HG02852 (cell line): ENCODE data around the gene DOCK9.
"Not testable (repeated sequence)": the region's sequence is repeated elsewhere in the genome, so short reads cannot be mapped to it uniquely, and the experiment has no call there.

ENCODE experiments used
- ATAC-seq: cut with Tn5 transposase; IDR thresholded peaks from one replicate; pipeline ENCODE4 v1.9.1; 2021; ENCODE audit warnings: mild to moderate bottlenecking, moderate library complexity; ENCODE audit not compliant: unreplicated experiment

The DOCK9 gene

DNA sequence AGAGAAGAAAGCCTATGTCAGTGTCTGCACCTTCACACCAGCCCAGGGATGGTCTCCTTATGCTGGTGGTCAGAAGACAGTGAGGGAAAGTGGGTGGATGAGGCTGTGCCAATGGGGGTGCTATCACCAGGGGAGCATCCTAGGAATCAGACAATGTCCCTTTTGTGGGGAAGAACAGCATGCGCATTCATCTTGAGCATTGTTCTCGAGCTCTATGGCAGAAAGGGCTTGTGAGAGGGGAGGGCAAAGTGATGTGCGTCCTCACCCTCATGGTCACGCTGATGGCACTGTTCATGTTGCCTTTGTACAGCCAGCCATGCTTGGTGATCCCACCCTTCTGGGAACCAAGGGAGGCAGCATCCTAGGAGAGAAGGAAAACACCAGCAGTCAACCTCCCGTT, 56.1 kb downstream of the DOCK9 start:
- no peak for ATAC-seq

DNA sequence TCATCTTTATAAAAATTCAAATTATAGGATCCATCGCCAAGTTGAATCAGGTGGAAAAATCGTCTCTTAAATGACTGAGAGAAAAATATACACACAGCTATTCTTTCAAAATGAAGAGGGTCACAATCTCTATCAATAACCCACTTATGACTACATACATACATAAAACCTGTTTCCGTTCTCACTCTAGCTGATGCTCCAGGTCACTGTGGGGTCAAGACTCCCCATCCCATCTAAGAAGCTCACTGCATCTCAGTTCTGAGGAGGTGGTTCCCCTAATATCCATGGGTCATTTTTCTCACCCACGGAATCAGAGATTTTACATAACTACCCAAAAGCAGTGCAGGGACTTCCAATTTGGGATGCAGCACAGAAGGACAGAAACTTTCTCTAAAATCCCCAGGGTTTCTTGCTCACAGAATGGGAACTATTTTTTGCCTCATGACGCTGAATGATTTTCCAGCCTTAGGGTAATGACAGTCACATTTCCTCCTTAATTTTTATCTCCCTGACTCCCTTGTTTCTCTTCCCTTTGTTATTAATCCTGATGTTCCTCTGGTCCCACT, 56.8 kb downstream of the DOCK9 start:
- ATAC-seq, result no peak

DNA sequence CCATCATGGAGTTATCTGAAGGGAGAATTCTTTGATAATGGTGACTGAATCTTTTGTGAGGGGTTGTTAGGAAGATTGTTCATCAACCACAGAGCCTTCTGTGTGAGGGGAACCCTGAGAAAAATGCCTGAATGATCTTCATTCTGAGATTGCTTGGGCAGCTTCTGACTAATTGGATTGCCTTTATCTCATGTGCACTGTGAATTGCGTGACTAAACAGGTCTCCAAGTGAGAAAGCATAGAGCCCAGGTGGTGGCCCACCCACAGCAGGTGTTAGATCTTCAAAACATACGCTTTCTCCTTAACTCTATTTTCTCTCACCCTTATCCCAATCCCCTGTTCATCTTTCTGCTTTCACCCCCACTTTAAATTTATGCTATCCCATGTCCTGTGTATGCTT, 58.3 kb downstream of the DOCK9 start:
- ATAC-seq, result no peak

DNA sequence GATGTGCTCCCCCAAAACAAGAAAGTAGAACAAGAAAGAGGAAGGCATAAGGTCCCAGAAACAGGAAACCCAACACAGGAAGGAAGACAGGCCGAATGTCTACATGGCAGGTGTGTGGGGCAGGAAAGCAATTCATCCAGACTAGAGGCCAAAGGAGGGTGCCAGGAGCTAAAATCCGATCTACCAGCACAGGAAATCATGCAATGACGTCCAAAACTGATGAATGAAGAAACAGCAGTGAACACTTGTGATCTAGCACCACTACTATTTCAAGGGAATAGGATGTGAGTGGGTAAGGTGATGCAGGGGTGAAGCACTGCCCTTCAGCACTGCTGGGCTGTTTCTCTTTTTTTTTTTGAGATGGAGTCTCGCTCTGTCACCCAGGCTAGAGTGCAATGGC, 59.1 kb downstream of the DOCK9 start:
- no peak for ATAC-seq

DNA sequence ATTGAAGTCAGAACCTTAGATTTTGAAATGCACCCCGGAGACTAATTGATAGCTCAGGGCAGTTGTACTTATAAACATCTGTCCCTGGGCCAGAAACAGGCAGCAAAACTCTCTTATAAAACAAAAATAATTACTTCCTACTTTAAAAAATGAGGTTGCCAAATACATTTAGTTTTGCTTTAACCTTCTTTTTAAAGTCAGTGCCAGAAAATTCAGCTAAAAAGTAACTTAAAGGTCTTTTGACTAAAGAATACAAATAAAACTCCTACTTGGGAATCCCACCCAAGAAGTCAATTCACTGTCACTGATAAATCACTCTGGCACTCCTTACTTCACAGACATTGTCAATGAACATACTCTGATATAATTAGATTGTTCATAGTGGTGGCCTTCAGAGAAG, 60.7 kb downstream of the DOCK9 start:
- ATAC-seq, result no peak

DNA sequence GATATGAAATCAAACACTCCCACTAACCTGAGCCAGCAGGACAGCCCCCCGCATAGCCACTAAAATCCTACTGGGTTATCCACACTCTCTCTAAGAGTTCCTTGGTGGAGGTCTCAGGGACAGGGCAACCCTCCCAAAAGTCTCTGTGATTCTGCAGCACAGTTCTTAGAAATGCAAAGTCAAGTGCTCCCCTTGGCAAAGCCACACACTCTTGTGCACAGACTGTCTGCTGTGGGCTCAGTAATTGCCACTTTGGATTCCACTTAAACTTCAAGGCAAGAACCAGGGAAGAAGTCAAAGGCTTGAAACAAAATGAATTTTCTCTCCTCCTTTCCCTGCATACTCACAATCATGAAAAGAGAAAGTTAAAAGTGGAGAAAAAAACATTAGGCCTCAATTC, 61.5 kb downstream of the DOCK9 start:
- no peak for ATAC-seq

DNA sequence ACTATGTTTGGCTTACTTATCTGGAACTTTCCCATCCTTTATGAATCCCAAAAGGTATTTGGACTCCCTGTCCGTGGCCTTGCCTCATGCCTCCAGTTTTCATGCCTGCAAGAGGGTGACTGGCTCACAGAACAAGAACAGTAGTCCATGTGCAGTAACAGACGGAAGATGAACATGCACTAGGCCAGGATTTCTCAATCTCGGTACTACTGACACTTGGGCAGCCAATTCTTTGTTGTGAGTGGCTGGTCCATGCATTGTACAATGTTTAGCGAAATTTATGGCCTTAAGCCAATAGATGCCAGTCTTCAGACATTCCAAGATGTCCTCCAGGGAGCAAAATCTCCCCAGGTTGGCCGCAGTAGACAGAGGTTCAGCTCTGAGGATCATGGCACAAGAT, 61.9 kb downstream of the DOCK9 start:
- no peak for ATAC-seq

DNA sequence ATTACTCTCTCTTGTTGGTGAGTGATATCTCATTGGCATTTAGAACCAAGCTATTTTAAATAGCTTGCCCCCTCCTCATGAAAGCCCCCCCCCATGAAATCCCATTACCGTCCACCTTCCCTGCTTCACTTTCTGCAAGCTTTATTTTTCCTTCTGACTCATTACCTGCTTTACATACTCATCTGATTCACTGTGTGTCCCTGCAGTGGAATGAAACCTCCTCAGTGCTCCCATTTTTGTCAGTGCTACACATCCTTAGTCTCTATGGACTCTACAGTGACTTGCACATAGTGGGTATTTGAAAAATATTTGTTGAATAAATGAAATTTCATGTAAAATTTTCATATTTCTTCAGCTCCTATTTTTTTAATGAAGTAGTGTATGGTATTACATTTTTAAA, 62.3 kb downstream of the DOCK9 start:
- no peak for ATAC-seq

DNA sequence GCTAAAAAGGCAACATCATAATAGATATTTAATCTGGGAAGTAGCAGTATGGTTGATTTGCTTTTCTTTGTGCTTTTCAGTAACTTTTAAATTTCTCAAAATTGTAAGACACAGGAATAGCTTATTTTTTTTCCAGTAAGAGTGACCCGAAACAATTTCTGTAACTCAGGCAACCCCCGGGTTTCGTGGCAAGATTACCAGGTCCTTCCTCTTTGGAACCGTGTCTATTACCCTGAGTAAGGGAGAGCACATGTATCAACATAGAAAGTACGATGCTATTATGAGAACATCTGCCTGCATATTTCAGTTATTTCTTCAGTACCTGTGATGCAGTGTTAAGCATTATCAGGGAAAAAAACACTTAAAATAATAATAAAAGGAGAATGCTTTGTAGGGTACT, 64.1 kb downstream of the DOCK9 start:
- no peak for ATAC-seq

DNA sequence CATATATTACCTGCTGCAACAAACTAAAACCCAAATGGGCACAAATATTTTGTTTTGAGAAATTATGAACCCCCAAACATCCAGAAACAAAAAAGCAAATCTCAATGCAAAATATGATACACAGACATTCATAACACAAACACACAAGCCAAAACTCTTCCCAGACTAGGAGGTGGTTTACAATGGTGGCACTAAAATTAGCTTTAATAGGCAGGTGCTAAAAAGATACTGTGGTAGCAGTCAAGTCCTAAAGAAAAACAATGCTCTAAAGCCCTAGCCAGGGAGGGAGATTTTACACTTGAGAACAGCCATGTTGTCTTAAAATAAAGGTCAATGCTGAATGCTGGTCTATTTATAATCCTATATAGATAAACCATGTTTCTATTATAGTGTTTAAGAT, 65.0 kb downstream of the DOCK9 start:
- no peak for ATAC-seq

DNA sequence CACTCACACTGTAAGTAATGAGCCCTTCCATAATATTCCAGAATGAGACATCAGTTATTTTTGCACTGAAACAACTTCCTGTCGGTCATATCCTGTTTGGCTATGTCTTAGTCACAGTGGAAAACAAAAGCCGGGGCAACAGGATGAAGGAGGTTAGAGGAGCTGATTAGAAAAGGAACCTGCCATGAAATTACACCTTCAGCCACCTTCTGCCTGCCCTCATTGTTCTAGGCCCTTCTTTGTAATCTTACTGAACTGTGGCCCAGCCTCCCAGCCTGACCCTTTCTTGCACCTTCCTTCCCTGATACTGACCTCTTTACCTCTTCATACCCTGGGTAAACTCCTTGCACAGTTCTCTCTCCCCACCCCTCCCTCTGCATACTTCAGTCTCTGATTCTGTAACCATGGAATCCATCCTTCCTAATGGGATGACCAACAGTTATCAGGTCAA, 67.3 kb downstream of the DOCK9 start:
- ATAC-seq, result no peak

DNA sequence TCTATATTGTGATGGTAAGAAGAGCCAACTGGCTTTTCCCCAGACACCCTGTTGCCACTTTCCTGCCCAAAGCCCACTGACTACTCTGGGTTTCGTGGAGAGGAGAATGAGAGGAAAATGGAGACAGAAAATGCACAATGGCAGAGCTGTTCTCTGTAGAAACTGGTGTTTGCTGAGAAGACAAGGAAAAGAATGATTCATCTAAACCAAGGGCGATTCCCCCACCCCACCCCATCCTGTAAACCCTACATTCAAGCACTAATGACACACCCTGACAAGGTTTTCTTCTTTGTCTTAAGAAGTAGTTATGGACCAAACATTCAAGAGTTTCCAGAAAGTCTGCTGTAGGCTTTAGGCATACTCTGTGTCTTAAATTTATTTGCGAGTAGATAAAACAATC, 68.8 kb downstream of the DOCK9 start:
- ATAC-seq, result no peak

DNA sequence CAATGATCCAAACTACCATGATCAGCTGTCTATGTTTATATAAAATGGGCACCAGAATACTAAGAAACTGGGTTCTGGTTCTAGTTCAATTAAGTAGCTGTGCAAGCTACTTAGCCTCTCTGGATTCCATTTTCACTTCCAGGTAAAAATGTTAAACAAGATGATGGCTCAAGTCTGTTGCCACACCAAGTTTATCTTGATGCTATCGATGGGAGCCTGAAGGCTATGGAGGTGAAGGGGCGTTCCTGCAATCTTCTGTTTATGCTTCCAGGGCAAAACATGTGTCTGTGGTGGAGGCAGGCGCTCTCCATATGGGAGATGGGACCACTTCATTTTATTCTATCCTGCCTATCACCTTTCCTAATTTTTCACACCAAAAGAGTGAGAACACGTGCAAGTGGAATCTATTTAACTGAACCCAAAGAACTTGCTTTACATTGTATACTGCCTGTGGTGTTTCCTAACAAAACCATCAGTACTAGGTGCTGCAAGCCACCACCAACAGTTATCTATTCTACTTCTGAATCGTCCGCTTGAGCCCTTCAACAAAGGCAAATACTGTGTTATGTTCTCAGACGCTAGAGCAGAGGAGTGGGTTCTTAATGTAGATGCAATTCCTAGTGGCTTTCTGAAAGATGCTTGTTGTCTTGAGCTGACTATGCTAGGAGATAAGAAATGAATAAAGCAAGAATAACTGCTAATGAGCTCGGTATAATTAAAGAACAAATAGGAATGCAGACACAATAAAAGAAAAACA, 70.9 kb downstream of the DOCK9 start:
- ATAC-seq, result no peak

DNA sequence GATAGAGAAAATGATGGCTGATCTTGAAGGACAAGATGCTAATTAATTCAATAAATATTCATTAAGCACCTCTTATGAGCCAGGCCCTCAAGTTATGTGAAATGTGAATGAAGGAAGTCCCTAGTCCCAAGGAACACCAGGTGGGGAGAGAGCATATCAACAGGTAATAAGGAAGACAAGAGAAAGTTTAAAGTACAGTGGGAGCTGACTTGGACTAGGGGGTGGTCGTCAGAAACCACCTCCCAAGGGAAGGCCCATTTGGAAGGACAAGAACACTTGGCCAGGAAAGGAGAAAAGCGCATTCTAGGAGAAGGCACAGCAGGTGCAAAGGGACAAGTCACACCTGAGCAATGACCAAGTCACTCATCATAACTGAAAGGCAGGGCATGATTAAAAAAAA, 72.7 kb downstream of the DOCK9 start:
- no peak for ATAC-seq

DNA sequence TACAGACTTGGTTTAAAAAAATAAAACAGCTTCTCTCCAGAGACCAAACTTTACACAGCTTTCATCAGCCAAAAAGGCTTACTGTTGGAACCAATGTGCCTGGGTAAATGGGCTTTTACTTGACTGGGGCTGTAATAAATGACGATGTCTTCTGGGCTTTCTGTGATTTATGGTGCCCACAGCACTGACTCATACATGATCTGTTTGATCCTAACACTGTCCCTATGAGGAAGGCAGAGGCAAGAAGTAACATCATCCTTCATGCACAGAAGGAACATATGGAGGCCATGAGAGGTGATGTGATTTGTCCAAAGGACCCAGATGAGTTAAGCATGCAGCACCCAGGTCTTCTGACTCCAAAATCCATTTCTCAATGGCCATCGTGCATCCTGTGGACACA, 77.4 kb downstream of the DOCK9 start:
- no peak for ATAC-seq

DNA sequence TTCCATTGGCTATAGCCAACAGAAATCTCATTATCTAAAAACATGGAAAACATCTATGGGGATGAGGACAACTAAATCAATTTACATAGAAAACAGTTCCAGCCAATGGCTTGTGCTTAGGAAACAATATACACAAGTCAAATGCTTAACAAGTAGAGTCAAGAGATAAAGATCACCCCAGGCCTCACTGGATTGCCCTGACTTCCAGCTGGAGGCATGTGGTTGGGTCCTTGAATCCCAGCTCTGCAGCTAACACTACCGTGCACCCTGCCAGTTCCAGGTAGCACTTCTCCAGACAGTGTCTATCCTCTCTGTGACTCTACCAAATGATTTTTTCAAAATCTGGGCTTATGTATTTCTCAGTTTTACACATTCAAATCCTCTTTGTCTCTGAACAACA, 80.2 kb downstream of the DOCK9 start:
- no peak for ATAC-seq

DNA sequence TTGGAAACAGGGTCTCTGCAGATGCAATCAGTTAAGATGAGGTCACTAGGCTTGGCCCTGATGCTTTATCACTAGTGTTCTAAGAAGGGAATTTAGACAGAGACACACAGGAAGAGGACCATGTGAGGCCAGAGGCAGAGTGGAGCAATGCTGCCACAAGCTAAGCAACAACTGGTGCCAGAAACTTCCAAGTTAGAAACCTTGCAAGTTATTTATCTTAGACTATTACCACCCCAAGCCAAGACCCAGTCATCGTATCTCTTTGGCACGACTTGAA, 81.1 kb downstream of the DOCK9 start:
- ATAC-seq, result no peak

DNA sequence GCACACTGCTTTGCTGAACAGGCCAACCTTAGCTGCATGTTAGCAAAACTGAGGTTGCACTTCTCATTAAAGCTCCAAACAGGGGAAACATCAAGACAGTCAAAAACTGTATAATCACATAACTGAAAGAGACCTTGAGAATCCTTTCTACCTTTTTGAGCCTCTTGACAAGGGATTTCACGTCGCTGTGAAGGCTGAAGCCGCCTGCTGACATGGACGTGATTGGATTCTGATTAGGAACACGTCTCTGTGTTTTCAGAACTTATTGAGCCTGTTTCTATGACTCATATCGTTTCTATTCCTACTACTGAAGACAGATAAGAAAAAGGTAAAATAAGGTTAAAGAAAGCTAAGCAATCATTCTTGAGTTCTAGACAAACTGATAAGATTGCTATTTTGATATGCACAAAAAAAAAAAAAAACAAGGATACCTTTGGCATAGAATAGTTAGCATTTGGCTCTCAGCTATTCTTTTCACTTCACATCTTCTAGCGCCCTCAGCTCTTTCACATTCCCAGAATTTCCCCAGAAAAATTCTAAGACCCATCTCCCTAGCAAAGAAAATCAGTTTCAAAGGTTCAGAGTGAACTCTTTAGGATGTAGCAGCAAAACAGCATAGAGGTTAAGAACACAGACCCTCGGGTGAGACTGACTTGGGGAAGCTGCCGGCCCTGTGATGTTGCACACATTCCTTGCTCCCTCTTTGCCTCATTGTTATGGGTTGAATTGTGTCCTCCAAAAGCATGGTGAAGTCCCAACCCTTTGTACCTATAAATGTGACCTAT, 81.6 kb downstream of the DOCK9 start:
- ATAC-seq, result no peak

DNA sequence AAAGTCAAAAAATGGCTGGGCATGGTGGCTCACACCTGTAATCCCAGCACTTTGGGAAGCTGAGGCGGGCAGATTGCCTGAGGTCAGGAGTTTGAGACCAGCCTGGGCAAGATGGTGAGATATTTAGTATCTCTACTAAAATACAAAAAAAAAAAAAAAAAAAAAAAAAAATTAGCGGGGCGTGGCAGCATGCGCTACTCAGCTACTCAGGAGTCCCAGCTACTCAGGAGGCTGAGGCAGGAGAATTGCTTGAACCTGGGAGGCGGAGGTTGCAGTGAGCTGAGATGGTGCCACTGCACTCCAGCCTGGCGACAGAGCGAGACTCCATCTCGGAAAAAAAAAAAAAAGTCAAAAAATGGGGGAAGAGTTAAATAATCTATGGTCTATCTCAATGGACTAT, 83.0 kb downstream of the DOCK9 start:
- ATAC-seq, result not testable (repeated sequence)

DNA sequence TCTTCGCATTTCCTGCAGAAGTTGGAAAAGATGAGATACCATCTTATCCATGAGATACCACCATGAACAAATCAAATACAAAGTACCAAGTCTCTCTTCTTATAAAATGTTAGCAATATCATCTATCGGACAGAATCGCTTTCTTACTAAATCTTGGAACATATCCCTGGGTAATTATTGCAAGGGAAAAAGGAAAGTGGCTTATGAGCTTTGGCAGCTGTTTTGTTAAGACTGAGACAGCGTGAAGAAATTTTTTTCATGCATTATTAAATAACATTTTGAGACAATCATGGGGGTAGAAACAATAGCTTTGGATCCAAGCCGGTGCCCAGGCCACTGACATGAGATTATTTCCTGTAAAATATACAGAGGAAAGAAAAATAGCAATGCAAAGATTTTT, 84.5 kb downstream of the DOCK9 start:
- ATAC-seq, result no peak

DNA sequence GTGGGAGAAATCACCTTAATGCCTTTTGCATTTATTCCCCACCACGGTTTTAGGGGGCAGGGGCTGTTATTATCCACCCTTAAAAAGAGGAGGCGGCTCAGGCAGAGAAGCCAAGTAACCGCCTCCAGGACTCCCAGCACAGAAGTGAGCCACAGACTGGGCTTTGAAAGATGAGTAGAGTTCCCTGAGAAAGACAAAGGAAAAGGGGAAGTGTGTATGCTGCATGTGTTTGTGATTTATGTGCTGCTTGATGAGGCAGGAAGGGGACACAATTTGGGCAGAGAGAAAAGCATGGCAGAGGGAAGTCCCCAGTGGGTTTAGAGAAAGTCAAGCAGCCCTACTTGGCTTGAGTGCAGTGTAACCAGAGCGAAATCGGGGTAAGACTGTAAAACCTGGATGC, 85.0 kb downstream of the DOCK9 start:
- no peak for ATAC-seq

DNA sequence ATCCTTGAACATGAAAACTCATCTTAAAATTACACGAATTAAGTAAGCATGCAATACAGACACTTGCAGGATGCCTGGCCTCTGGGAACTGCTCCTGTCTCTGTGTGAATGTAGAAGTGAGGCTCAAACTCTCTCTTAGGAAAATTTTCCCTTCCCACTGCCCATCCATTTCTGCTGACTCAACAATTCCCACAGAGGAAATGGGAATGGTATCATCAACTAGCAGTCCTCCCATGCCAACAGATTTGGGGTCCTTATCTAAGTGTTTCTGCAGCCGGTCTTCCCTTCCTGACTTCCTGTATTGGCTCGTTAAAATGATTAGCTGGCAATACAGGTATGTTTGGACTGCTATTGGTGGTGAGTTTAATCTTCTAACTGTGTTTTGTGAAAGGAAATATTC, 85.8 kb downstream of the DOCK9 start:
- ATAC-seq, result no peak
